ENCODE measurements around the gene LPAR2. TPM values are rescaled to one million over a fixed set of nuclear protein-coding genes. Genes with fewer than 3 reads are reported as not detected.
A peak's percentile ranks its signal among the peaks of the same experiment; 100 is the strongest.

Gene LPAR2
- total and polyA plus RNA-seq, 7 experiments from 2014 or later = 16.5 to 91.7 (median 70.8) TPM

DNA sequence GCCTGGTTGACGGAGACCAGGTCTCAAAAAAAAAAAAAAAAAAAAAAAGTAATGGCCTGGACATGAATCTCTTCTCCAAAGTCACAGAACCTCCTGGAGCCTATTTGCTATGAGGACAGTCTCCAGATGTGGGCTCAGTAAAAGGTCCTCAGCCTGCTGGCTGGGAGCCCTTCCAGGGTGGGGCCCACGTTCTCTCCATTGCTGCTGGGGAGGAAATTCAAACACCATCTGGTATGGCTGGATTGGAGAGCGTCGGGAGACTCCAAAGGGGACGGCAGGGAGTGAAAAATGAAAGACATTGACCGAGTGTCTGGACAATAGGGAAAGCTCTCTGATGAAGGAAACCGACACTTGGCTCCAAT, 8.2 kb downstream of the LPAR2 start:
- Mint-ChIP-seq H3K36me3 (peaks cover 0 to 29% (median 11%) of the 10 kb centered on the region in 5 donors), H3K27ac (peak overlapping the region in 5 of 9 donors; percentile 62 to 95 (median 74)), H3K4me1 (peaks cover 34 to 58% (median 43%) of the 10 kb centered on the region in 7 donors), H3K9me3 (no peaks in the 10 kb centered on the region), H3K27me3 (no peaks in the 10 kb centered on the region), H3K4me3 (no peak overlapping the region)
- H3K9me3 ChIP-seq (ENCODE audit: control insufficient read depth in 2 of 3, low read length in 3 of 3) = no peaks in the 10 kb centered on the region
- no peaks in the 10 kb centered on the region for H3K27me3 ChIP-seq (ENCODE audit: control insufficient read depth in 2 of 2, insufficient read depth in 2 of 2, low read length in 2 of 2)
- H3K4me1 ChIP-seq (ENCODE audit: control insufficient read depth in 2 of 2, insufficient read depth in 2 of 2, low read length in 2 of 2) = peaks cover 16 to 23% of the 10 kb centered on the region in 2 donors
- POLR2A ChIA-PET = interaction anchor here (1.6 to 2.6 kb wide), 3 partner anchors 17 to 202 kb away, joined by 4 to 9 read pairs (median 8); partner anchors contain the start of gene ZNF506
- CTCF ChIA-PET = interaction anchor here (0.6 to 1.8 kb wide), 2 partner anchors 7 to 66 kb away, joined by 3 to 7 read pairs; no protein-coding TSS in a partner anchor
- DNase-seq (no peak), ATAC-seq (no peak)
- H3K27ac ChIP-seq (ENCODE audit: low read depth, low read length) = no peak overlapping the region
- H3K36me3 ChIP-seq (ENCODE audit: control insufficient read depth in 2 of 3, insufficient read depth in 3 of 3, low read length in 3 of 3) = peaks cover 0 to 15% (median 0%) of the 10 kb centered on the region in 3 experiments
- H3K4me3 ChIP-seq (ENCODE audit: low read length) = no peak overlapping the region
- intact Hi-C loops (cut with micrococcal nuclease) = loop anchor here (2.0 to 10.0 kb wide), 2 partner anchors 43 to 425 kb away; partner anchors contain the start of genes ATP13A1 (in 1 of the 2), BORCS8 (in 1 of the 2) and RFXANK (in 1 of the 2)

DNA sequence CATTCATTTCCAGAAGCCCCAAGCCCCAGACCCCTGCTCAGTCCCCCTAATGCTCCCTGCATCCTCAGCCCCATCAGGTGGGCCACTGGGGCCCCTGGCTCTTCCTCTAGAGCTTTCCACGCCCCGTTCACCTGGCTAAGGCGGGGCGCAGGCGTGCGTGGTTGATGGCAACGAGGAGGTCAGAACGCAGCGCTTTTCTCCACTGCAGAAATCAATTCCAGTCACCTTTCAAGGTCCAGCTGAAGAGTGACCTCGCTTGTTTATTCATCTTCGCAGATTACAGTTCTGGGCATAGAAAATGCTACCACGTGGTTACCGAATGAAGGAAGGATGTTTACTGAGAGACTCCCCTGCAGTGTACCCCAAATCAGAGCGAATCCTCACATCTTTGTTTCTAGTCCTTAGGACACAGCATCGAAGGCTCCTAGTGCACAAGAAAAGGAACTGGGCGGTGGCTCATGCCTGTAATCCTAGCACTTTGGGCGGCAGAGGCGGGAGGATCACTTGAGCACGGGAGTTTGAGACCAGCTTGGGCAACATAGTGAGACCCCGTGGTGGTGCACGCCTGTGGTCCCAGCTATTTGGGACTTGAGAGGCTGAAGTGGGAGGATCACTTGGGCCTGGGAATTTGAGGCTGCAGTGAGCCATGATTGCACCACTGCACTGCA, 8.7 kb downstream of the LPAR2 start:
- H3K4me1 Mint-ChIP-seq = peaks cover 34 to 54% (median 40%) of the 10 kb centered on the region in 7 donors
- no peak for DNase-seq
- POLR2A ChIA-PET = interaction anchor here (0.7 to 5.2 kb wide), 6 partner anchors 16 to 202 kb away, joined by 3 to 36 read pairs (median 8); partner anchors contain the start of gene ZNF506

DNA sequence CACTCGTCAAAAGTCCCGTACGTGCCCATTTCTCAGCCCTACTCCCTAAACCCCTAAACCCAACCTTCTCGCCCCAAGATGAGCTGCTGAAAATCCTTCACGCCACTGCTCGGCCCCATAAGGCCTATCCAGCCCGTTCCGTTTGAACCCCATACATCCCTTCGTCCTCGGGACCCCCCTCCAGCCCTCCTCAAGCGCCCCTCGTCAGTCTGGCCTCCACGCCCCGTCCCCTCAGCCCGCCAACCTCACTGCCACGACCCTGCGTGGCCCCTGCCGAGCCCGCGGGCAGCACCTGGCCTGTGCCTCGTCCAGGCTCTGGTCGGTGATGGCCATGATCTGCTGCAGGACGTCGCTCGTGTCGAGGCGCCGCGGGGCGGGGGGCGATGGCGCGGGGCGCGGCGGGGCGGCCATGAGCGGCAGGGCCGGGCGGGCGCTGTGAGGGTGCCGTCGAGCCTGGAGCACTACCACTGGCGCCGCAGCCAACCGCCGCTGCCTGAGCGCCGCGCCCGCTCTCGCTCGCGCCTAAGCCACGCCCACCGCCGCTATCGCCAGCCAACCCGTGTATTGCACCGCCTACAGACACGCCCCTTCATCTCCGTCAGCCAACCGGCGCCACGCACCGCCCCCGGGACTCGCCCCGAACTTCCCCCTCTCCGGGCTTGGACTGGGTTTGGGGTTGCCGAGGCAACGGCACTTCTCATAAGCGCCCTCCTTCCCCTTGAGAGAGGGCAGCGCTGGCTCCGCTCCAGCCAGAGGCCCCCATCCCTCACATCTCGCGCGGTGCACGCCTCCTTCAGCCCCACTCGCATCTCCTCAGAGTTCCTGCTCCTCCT, 9.6 kb downstream of the LPAR2 start, which contains the start of gene PBX4:
Gene PBX4, minus strand, starts transcription at position 469 of the 833 bp plus-strand sequence. Its CDS starts 58 bp downstream, at position 411.
- Mint-ChIP-seq H3K4me1 (peaks cover 34 to 50% (median 45%) of the 10 kb centered on the region in 7 donors), H3K36me3 (peaks cover 0 to 27% (median 10%) of the 10 kb centered on the region in 5 donors), H3K9me3 (no peaks in the 10 kb centered on the region), H3K27me3 (no peaks in the 10 kb centered on the region), H3K4me3 (peak within 1 kb of the TSS; percentile 79 to 99 (median 90)), H3K27ac (peak within 1 kb of the TSS; percentile 80 to 98 (median 94))
- Histone ChIP-seq H3K4me1 (ENCODE audit: control insufficient read depth in 2 of 2, insufficient read depth in 2 of 2, low read length in 2 of 2) (peaks cover 16 to 23% of the 10 kb centered on the region in 2 donors), H3K4me3 (ENCODE audit: low read length) (peak within 1 kb of the TSS; percentile 86), H3K9me3 (ENCODE audit: control insufficient read depth in 2 of 3, low read length in 3 of 3) (no peaks in the 10 kb centered on the region), H3K36me3 (ENCODE audit: control insufficient read depth in 2 of 3, insufficient read depth in 3 of 3, low read length in 3 of 3) (peaks cover 0 to 3% (median 0%) of the 10 kb centered on the region in 3 experiments), H3K27ac (ENCODE audit: low read depth, low read length) (peak within 1 kb of the TSS; percentile 82), H3K27me3 (ENCODE audit: control insufficient read depth in 2 of 2, insufficient read depth in 2 of 2, low read length in 2 of 2) (no peaks in the 10 kb centered on the region)
- ChIA-PET POLR2A (interaction anchor here (0.7 to 5.2 kb wide), 8 partner anchors 9 to 111 kb away, joined by 3 to 36 read pairs (median 6); partner anchors contain the start of gene ZNF101), CTCF (interaction anchor here (1.0 to 1.6 kb wide), 2 partner anchors 12 to 64 kb away, joined by 3 to 4 read pairs; no protein-coding TSS in a partner anchor)
- intact Hi-C loops (cut with micrococcal nuclease) = loop anchor here (1.0 to 2.0 kb wide), 11 partner anchors 9 to 78 kb away; partner anchors contain the start of genes ATP13A1 (in 2 of the 2), GMIP (in 2 of the 2), LPAR2 (in 1 of the 2) and ZNF101 (in 1 of the 2)
- ATAC-seq (peak; percentile 99), DNase-seq (peak; percentile 97 to 99 (median 99))

More for the DNA sequence above, 8.7 kb downstream of the LPAR2 start:
- Mint-ChIP-seq H3K4me3 (peak overlapping the region; percentile 79 to 99 (median 90)), H3K27me3 (no peaks in the 10 kb centered on the region), H3K36me3 (peaks cover 0 to 26% (median 11%) of the 10 kb centered on the region in 5 donors), H3K27ac (peak overlapping the region; percentile 80 to 98 (median 94)), H3K9me3 (no peaks in the 10 kb centered on the region)
- Histone ChIP-seq H3K36me3 (ENCODE audit: control insufficient read depth in 2 of 3, insufficient read depth in 3 of 3, low read length in 3 of 3) (peaks cover 0 to 12% (median 0%) of the 10 kb centered on the region in 3 experiments), H3K4me1 (ENCODE audit: control insufficient read depth in 2 of 2, insufficient read depth in 2 of 2, low read length in 2 of 2) (peaks cover 16 to 23% of the 10 kb centered on the region in 2 donors), H3K4me3 (ENCODE audit: low read length) (peak overlapping the region; percentile 9), H3K27ac (ENCODE audit: low read depth, low read length) (peak overlapping the region; percentile 71), H3K27me3 (ENCODE audit: control insufficient read depth in 2 of 2, insufficient read depth in 2 of 2, low read length in 2 of 2) (no peaks in the 10 kb centered on the region), H3K9me3 (ENCODE audit: control insufficient read depth in 2 of 3, low read length in 3 of 3) (no peaks in the 10 kb centered on the region)
- CTCF ChIA-PET = interaction anchor here (0.6 to 1.8 kb wide), 2 partner anchors 8 to 65 kb away, joined by 3 to 7 read pairs; no protein-coding TSS in a partner anchor
- intact Hi-C loops (cut with micrococcal nuclease) = loop anchor here in 1 of 2 donors (2.0 kb wide), 1 partner anchor 43 kb away; the partner anchor contains the start of gene ATP13A1
- no peak for ATAC-seq

DNA sequence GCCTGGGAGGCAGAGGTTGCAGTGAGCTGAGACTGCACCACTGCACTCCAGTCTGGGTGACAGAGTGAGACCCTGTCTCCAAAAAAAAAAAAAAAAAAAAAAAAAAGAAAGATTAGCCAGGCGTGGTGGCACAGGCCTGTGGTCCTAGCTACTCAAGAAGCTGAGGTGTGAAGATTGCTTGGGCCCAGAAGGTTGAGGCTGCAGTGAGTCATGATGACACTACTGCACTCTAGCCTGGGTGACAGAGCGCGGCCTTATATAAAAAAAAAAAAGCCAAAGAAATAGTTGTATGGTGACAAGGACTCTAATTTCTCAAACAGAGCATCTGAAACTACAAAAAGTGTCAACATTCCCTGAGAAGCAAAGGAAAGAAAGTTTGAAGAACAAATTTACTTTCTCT, 12.9 kb downstream of the LPAR2 start:
- H3K27ac ChIP-seq (ENCODE audit: low read depth, low read length) = no peak overlapping the region

DNA sequence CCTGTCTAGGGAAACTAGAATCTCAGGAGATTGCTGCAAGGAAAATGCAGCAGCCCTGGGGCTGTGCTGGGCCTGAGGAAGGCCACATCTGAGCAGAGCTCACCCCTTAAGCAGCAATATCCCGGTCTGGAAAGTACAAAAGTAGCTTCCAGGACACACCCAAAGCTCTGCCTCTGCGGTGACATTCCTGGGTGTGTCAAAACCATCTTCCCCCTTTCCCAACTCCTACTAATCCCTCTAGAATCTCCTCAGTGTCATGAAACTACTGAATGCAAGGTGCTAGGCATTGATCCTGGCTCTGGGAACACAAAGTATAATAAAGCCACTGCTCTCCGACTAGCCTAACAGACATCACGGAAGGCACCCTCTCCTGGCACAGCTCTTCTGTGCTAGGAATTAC, 14.5 kb downstream of the LPAR2 start:
- DNase-seq (no peak), ATAC-seq (no peak)
- intact Hi-C loops (cut with micrococcal nuclease) = no loop called here
- Histone ChIP-seq H3K9me3 (ENCODE audit: control insufficient read depth in 2 of 3, low read length in 3 of 3) (no peaks in the 10 kb centered on the region), H3K4me3 (ENCODE audit: low read length) (no peak overlapping the region), H3K36me3 (ENCODE audit: control insufficient read depth in 2 of 3, insufficient read depth in 3 of 3, low read length in 3 of 3) (no peaks in the 10 kb centered on the region), H3K4me1 (ENCODE audit: control insufficient read depth in 2 of 2, insufficient read depth in 2 of 2, low read length in 2 of 2) (peaks cover 14 to 16% of the 10 kb centered on the region in 2 donors), H3K27me3 (ENCODE audit: control insufficient read depth in 2 of 2, insufficient read depth in 2 of 2, low read length in 2 of 2) (no peaks in the 10 kb centered on the region), H3K27ac (ENCODE audit: low read depth, low read length) (no peak overlapping the region)
- Mint-ChIP-seq H3K9me3 (no peaks in the 10 kb centered on the region), H3K27ac (peak overlapping the region in 1 of 9 donors; percentile 30), H3K36me3 (peaks cover 0 to 44% (median 21%) of the 10 kb centered on the region in 5 donors), H3K4me3 (peak overlapping the region in 3 of 10 donors; percentile 6 to 38 (median 18)), H3K4me1 (peaks cover 41 to 62% (median 56%) of the 10 kb centered on the region in 7 donors), H3K27me3 (no peaks in the 10 kb centered on the region)
- CTCF ChIA-PET = interaction anchor here (0.8 to 0.9 kb wide), 2 partner anchors 10 to 295 kb away, joined by 3 to 4 read pairs; no protein-coding TSS in a partner anchor
- POLR2A ChIA-PET = interaction anchor here (0.8 to 2.1 kb wide), 6 partner anchors 12 to 97 kb away, joined by 3 to 17 read pairs (median 4); partner anchors contain the start of gene LPAR2

More for the DNA sequence above, 12.9 kb downstream of the LPAR2 start:
- peaks cover 0 to 33% (median 16%) of the 10 kb centered on the region in 5 donors for H3K36me3 Mint-ChIP-seq
- H3K27ac Mint-ChIP-seq = peak overlapping the region in 4 of 9 donors; percentile 12 to 85 (median 42)
- H3K9me3 Mint-ChIP-seq = no peaks in the 10 kb centered on the region
- peak overlapping the region in 8 of 10 donors; percentile 20 to 79 (median 38) for H3K4me3 Mint-ChIP-seq
- POLR2A ChIA-PET = interaction anchor here (1.1 to 5.2 kb wide), 2 partner anchors 12 to 19 kb away, joined by 3 to 36 read pairs; no protein-coding TSS in a partner anchor
- no peak overlapping the region for H3K4me3 ChIP-seq (ENCODE audit: low read length)
- H3K4me1 ChIP-seq (ENCODE audit: control insufficient read depth in 2 of 2, insufficient read depth in 2 of 2, low read length in 2 of 2) = peaks cover 16 to 23% of the 10 kb centered on the region in 2 donors
- CTCF ChIA-PET = interaction anchor here (0.6 to 0.7 kb wide), 2 partner anchors 22 to 58 kb away, joined by 3 to 4 read pairs; no protein-coding TSS in a partner anchor
- intact Hi-C loops (cut with micrococcal nuclease) = no loop called here
- H3K27me3 Mint-ChIP-seq = no peaks in the 10 kb centered on the region
- DNase-seq (no peak), ATAC-seq (no peak)
- H3K36me3 ChIP-seq (ENCODE audit: control insufficient read depth in 2 of 3, insufficient read depth in 3 of 3, low read length in 3 of 3) = no peaks in the 10 kb centered on the region
- H3K9me3 ChIP-seq (ENCODE audit: control insufficient read depth in 2 of 3, low read length in 3 of 3) = no peaks in the 10 kb centered on the region
- H3K4me1 Mint-ChIP-seq = peaks cover 41 to 67% (median 59%) of the 10 kb centered on the region in 7 donors
- H3K27me3 ChIP-seq (ENCODE audit: control insufficient read depth in 2 of 2, insufficient read depth in 2 of 2, low read length in 2 of 2) = no peaks in the 10 kb centered on the region

Data from naive thymus-derived CD4-positive, alpha-beta T cell (primary cell).